GM18517 (cell line): ENCODE measurements around the gene JARID2.
"Not testable (repeated sequence)": the region's sequence is repeated elsewhere in the genome, so short reads cannot be mapped to it uniquely, and the experiment has no call there.

ENCODE experiments used
- ATAC-seq: cut with Tn5 transposase; IDR thresholded peaks from one replicate; pipeline ENCODE4 v1.9.1; 2021; ENCODE audit warnings: mild to moderate bottlenecking, moderate library complexity; ENCODE audit not compliant: unreplicated experiment

JARID2 gene

DNA sequence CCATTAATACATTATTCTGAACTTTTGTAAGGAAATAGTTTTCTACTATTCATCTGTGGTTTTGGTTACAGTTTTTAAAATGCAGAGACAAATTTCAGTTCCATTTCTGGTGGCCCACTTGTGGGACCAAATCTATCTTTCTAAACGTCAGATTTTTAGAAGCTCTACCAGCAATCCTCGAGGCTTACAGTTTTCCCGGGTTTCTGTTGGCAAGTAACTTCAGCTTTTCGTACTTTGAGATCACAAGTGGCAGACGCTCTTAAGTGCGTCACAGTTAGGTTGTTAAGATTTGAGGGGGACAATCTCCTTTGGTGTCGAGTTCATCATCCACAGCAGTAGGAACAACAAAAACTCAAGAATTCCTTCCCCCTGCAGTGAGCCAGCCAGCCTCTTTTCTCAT is 60.0 kb downstream of the JARID2 start:
- no peak for ATAC-seq

DNA sequence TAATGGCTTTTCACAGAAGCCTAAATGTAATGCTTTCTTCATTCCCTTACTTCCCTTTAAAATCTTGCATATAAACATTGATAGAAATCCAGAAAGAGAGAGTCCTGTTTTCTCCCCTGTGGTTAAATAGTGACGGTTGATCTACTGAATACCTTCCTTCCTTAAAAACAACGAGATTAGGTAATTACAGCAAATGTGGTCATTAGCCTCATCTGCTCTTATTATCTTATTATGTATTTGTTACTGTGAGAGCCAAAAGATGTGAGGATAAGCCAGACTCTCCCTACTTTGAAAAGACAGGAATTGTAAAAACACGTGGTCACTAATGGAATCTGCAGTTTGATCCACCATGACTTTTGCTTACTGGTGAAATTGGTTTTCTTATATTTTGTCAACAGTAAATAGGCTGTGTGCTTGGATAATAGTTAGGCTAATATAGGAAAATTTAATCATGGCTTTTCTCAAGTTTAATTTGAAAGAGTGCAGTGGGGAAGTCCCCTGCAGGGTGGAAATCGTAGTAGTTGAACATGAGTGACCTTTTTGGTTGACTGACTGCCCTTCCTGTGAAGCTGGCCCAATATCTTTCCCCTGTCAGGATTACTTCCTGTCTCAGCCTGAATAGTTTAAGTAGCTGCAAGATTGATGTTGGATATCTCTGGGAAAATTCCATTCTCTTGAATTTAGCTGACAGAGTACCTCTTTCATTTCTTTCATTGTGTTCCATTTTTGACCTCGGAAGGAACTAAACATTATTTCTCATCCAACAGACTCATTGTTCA is 62.8 kb downstream of the JARID2 start:
- ATAC-seq: no peak

DNA sequence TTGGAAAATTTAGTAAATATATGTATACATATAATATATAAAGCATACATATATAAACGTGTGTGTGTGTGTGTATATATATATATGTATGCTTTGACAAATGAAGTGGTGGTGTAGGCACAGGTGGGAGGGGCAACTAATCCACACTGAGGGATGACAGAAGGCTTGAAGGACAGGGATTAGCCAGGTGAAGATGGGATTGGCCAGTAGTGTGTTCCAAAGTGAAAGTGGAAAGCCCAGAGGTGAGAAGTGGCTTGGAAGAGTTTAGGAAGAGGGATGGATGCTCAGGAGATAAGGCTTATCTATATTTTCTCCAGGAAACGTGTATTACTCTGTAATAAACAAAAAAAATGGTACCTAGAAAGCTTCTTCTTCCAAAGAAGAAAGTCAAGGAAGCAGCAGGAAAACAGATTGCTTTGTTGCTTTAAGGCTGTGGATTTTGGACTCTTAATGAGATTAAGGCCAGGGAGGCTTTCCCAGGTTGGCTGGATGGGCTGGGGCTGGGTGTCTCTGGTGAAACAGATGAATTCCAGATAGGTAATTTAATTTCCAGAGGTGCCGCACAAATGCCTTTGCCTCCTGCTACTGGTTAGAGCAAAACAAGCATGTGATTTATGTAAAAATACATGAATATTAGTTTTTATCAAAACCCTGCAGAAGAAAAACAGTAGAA is 63.9 kb downstream of the JARID2 start:
- ATAC-seq: no peak

DNA sequence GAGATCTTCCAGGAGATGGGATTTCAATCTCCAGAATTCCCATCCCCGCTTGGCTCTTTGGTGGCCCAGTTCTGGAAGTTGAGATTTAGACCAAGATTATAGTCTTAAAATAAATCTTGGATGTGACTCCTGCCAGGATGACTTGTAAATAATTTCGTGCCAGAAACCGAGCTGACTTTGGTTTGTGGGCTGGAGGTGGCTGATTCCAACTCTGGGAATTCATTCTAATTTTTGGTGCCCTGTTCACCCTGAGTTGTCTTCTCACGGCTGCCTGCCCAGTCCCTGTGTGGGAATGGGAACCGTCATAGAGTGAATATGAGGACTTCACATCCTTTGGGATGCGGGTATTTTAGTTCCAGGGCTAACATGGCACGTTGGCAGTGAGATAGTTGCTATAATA is 64.8 kb downstream of the JARID2 start:
- no peak for ATAC-seq

DNA sequence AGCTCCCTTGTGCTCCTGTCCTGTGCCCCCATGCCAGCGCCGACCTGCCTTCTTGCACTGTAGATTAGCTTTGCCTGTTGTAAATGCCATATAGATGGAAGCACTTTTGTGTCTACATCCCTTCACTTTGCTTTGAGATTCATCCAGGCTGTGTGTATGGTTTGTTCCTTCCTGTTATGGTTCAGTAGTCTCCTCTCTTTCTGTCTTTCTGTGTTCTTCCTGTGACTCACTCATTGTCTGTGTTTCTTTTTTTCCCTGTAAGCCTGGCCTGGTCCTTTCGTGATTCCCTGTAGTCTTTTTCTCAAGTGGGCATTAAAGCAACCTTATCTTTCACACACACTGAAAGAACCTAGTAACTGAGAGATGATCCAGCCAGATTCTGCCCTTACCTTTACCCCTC is 66.6 kb downstream of the JARID2 start:
- ATAC-seq: no peak

DNA sequence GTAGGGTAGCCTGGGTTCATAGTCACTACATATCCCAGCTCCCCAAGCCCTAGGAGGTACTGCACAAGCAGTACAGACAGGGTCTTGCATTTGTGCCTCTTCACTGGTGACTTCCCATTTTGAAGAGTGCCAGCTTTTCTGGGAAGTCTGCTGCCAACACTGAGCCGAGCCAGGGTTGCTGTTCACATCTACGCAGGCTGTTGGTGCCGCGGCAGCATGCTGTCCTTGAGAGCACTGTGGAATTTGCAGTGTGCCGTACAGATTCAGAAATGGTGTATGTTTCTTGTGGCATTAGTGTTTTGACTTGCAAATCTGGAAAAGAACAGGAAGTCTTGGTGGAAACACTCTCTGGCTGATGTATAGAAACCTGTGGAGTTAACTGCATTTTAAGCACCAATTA is 67.5 kb downstream of the JARID2 start:
- ATAC-seq: no peak

DNA sequence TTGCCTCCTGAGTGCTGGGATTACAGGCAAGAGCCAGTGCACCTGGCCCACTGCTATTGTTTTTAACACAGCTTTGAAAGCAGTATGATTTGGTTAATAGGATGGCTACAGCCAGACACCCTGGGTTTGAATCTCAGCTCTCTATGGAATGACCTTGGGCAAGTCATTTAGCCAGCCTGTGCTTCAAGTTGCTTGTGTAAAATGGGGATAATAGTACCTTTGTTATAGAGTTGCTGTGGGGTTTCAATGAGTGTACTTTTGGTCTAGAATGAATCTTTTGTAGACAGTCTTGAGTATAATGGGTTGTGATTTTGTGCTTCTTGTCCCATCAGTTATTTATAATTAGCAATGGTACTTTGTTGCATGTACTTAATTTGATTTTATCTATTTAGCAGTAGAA is 70.9 kb downstream of the JARID2 start:
- no peak for ATAC-seq

DNA sequence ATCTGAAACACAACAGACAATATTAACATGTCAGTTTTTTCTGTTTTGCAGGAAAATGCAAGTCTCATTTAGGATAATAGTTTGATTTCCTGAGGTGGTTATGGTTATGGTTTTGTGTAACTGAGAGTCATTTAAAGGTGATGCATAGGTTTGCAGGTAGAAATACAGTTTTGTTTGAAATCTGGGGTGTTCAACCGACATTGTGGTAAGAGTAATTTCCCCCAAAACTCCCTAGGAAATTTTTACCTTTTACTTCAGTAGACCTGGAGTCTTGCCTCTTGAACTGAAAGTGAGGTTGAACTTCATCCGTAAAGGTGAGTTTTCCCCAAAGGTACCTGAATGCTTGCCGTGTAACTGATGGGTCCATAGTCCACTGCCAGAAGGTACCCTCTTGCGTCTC is 71.4 kb downstream of the JARID2 start:
- no peak for ATAC-seq

DNA sequence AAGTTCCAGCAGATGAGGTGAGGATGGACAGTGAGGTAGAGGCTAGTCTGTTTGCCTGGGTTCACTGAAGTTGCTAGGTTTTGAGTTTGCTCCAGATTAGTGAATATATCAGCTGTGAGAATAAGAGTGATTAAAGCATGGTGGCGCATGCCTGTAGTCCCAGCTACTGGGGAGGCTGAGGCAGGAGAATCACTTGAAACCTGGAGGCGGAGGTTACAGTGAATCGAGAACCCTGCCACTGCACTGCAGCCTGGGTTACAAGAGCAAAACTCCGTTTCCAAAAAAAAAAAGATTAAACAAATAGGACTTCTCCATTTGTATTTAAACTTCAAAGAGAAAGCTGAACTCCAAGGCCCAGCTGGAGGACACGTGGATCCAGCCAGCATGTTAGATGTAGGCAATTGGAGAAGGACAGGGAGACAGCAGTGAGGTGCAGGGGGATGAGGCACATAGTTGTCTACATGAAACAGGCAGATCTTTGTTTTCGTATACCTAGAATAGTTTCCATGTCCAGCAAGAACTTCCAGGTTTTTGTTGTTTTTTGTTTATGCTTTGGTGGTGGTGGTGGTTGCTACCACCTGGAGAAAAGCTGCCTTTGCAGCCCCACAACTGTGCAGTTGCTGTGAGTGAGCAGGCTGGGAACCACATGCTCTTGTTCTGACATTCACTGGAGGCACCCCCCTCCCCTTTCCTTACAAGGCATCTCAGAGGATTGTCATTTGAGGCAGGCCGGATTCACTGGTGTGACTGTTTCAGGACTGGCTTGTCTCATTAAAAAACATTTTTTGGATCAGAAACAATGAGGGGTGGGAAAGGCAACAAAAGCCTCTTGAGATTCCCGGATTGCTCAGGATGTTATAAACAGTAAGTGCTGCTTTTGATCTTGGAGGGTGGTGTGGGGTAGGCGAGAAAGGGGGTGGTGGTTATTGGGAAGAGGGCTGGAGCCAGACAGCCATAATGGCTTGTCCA is 72.3 kb downstream of the JARID2 start:
- ATAC-seq: no peak

DNA sequence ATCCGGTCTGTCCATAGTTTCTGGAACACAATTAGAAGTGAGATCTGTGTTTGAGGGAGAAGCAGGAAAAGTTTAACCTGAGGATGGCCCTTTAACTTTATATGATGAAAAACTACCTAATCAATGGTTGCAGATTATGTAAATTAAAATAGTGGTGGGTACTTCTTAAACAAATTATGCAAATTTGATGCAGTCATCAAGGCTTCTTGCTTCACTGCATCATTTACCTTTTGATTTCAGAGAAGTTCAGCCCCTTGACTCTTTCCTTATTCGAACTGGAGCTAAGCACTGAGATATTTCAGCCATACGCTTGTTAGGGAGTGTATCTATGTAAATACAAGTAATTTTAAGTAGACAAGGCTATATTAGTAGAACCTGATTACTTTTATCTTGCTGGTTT is 73.8 kb downstream of the JARID2 start:
- ATAC-seq: no peak

DNA sequence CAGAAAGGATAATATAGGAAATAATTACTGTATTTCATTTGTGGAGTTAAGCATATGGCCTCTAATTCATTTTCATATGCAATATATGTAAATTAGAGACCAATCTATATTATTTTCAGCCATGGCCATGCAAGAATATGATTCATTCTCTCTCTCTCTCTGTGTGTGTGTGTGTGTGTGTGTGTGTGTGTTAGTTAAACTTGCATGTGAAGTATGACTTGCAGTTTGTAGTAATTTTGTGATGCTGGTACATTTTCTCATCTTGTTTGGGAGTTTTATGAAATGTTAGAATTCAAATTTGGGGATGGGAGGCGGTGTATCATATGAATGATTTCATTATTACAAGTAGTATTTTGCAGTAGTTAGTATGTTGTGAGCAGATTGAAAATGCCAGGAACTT is 74.8 kb downstream of the JARID2 start:
- no peak for ATAC-seq

DNA sequence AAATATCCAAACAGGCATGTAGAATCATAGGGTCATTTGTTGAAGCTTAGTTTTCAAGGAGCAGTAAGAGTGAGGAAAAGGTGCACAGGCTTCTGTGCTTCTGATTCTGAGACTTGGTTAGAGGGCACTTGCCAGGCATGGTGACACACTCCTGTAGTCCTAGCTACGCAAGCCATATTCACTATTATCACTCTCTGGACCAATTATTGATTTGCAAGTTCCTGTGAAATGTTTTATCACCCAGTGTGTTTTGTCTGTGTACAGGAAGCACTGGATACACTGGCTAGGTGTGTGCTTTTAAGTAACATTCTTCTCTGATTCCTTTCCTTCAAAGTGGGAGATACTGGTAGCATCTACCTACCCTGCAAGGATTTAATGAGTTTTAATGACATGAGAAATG is 76.3 kb downstream of the JARID2 start:
- ATAC-seq: no peak

DNA sequence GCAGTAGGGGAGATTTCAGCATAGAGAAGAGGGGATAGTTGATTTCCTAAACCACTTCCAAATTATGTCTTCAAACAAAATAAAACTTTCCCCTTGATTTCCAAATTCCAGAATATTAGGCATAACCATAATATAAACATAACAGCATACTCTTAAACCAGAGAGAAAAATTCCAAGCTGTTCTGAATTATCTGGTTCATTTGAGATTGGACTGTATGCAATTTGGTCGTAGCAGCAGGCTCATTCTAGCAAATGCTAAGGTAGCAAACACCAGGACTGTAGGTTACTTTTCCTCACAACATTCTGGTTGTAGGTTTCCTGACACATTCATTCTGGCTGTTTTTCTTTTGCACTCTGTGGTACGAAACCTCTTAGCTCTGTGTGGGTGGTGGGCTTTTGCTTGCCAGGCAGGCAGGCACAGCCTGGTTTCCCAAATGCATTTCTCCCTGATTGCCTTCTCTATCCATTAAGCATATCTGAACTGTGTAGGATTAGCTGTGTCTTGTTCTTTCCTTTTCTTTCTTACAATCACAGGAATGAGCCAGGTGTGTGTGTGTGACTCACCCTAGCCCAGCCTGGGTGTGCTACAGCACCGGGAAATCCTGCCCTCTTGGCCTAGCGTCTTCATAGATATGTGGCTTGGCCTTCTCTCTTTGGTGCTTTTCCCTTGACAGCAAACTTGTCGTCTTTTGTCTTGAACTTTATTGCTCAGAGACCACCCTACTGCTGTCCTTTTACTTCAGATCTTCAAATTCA is 77.1 kb downstream of the JARID2 start:
- no peak for ATAC-seq

DNA sequence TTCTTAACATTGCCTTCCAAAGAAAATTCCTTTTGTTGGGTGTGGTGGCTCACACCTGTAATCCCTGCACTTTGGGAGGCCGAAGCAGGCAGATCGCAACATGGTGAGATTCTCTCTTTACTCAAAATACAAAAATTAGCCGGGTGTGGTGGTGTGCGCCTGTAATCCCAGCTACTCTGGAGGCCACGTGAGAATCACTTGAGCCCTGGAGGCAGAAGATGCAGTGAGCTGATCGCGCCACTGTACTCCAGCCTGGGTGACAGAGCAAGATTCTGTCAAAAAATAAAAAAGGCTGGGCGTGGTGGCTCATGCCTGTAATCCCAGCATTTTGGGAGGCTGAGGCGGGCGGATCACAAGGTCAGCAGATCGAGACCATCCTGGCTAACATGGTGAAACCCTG is 77.7 kb downstream of the JARID2 start:
- not testable (repeated sequence) for ATAC-seq

DNA sequence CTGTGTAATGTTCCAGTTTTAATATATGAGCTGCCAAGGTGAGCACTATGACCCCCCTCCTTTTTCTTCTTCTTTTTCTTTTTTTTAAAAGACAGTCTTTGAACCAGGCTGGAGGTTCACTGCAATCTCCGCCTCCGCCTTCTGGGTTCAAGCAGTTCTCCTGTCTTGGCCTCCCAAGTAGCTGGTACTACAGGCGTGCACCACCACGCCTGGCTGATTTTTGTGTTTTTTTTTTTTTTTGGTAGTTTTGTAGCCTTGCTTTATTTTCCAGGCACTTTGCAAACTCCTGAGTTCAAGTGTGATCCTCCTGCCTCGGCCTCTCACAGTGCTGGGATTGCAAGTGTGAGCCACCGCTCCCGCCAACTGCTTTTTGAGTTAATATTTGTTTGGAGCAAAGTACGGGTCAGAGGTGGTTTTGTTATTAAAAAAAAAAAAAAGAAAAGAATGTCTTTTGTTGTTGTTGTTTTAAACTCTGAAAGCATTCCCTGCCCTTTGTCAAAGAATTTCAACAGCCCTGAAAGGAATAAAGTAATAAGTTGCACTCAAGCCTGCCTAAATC is 78.6 kb downstream of the JARID2 start:
- ATAC-seq: no peak

DNA sequence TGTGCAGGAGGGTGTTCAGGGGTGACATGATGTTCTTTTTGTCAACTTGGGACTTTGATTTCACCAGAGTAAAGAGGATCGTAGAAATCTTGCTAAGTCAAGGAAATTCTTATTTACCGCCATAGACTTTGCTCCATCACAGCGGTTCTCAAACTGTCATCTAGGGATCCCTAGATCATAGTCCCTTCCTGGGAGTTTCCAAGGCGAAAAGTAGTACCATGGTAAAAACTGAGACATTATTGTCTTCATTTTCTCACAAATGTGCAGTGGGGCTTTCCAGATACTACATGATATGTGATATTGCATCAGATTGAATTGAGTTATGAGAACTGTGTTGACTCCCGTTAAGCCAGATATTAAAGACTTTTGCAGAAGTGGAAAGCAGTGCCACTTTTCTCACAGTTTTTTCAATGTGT is 79.7 kb downstream of the JARID2 start:
- ATAC-seq: no peak

DNA sequence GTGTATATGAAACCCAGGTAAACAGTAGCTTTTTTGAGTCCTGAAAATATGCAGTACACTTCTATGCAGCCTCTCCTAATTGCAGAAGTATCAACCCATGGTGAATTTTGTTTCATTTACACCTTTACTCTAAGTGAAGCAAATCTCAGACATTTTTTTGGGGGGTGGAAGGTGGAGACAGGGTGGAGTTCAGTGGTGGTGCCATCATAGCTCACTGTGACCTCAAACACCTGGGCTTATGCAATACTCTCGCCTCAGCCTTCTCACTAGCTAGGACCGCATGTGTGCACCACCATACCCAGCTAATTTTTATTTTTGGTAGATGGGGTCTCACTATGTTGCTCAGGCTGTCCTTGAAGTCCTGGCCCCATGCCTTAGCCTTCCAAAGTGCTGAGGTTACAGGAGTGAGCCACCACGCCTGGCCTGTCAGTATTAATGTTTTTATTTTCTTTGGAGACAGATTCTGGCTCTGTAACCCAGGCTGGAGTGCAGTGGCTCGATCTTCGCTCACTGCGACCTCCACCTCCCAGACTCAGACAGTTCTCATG is 80.3 kb downstream of the JARID2 start:
- ATAC-seq: no peak

DNA sequence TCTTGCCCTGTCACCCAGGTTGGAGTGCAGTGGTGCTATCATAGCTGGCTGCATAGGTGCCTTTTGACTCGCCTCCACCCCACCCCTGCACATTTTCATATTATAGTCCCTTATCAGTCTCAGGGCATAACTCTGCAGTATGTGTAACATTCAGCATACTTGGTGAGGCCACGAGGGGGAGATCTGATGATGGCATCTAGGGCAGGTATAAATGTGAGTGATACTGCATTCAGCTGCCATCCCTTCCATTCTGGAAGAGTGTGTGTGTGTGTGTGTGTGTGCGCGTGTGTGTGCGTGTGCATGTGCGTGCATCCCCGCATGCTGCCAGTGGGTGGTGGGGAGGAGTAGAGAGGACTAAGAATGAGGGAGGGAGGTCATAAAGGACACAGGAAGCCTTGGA is 81.4 kb downstream of the JARID2 start:
- ATAC-seq: no peak

DNA sequence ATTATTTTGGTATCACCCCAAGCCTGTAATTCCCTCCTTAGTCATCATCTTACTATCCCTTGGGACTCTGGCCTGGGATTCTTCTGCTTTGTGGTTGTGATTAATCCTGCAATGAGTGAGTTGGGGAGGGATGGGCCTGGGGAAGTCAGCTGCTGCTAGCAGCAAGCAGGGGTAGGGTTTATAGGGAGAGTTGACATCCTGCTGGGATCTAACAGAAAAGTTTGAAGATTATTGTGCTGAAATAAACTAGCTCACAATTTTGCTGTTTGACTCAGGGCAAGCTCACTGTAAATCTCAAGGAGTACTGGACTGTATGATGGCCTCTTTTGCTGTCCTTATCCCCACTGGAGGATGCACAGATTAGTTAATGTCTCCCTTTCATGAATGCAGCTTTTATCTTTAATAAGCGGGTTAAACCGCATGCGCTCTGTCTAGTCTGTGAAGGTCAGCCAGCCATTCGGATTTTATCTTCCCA is 83.4 kb downstream of the JARID2 start:
- ATAC-seq: no peak
